Karpas-422 (cell line): ENCODE data around the gene FCER2. TPM values are rescaled to one million over a fixed set of nuclear protein-coding genes. Genes with fewer than 3 reads are reported as not detected.

Experiments used
- DNase-seq: peaks from one replicate; pipeline ENCODE4 v3.0.0-alpha.2; 2015
- H2AFZ ChIP-seq: fragments of 200-600 bp; sonication (generic); 2 replicates; pipeline ENCODE4 v1.6.1; 2014; ENCODE audit warnings: antibody characterized with exemption, low read length, mixed read lengths
- H3K27ac ChIP-seq: fragments of 200-600 bp; sonication (generic); 2 replicates; pipeline ENCODE4 v1.5.1; 2014; ENCODE audit warnings: mild to moderate bottlenecking, low read length, moderate library complexity
- H3K27me3 ChIP-seq: fragments of 200-600 bp; sonication (generic); 2 replicates; pipeline ENCODE4 v1.6.1; 2014; ENCODE audit warnings: low read length, mixed read lengths
- H3K36me3 ChIP-seq: fragments of 200-600 bp; sonication (generic); 2 replicates; pipeline ENCODE4 v1.6.1; 2014; ENCODE audit warnings: low read length, mixed read lengths; ENCODE audit not compliant: insufficient read depth
- H3K4me1 ChIP-seq: fragments of 200-600 bp; sonication (generic); 2 replicates; pipeline ENCODE4 v1.6.1; 2014; ENCODE audit warnings: mild to moderate bottlenecking, low read length, mixed read lengths
- H3K4me2 ChIP-seq: fragments of 200-600 bp; sonication (generic); 2 replicates; pipeline ENCODE4 v1.6.1; 2014; ENCODE audit warnings: low read length, low read depth, mild to moderate bottlenecking; ENCODE audit not compliant: poor library complexity, severe bottlenecking
- H3K4me3 ChIP-seq: fragments of 200-600 bp; sonication (generic); 2 replicates; pipeline ENCODE4 v1.5.1; 2014; ENCODE audit warnings: mild to moderate bottlenecking, antibody characterized with exemption, low read length, mixed read lengths
- H3K79me2 ChIP-seq: fragments of 200-600 bp; sonication (generic); 2 replicates; pipeline ENCODE4 v1.6.1; 2014; ENCODE audit warnings: mild to moderate bottlenecking, low read length, mixed read lengths
- H3K9ac ChIP-seq: fragments of 200-600 bp; sonication (generic); 2 replicates; pipeline ENCODE4 v1.6.0; 2014; ENCODE audit warnings: low read length
- H3K9me2 ChIP-seq: fragments of 200-600 bp; sonication (generic), shearing (Covaris generic); replicated peaks from 2 replicates; pipeline ENCODE4 v1.6.0; 2014; ENCODE audit warnings: mild to moderate bottlenecking, low read length, moderate library complexity; ENCODE audit not compliant: insufficient read depth
- H3K9me3 ChIP-seq: fragments of 300-700, 200-600 bp; sonication (generic); 2 replicates; pipeline ENCODE4 v1.6.1; 2014; ENCODE audit warnings: low read length, mixed read lengths
- H4K20me1 ChIP-seq: fragments of 200-600 bp; sonication (generic); 2 replicates; pipeline ENCODE4 v1.6.1; 2014; ENCODE audit warnings: mild to moderate bottlenecking, antibody characterized with exemption, low read length, low read depth; ENCODE audit not compliant: insufficient read depth
- total RNA-seq: library from RNA; depleted of rRNA; stranded (reverse); fragments of >200 nt; shearing (Covaris generic); gene quantifications from 2 replicates; pipeline ENCODE4 v1.2.3, GENCODE V29; 2014; ENCODE audit warnings: low replicate concordance

The FCER2 gene
- total RNA-seq, 1 experiment from 2014 or later: not detected

- Histone ChIP-seq H3K4me3 (no peak overlapping the region), H2AFZ (no peak overlapping the region), H3K36me3 (no peaks in the 10 kb centered on the region), H4K20me1 (no peaks in the 10 kb centered on the region), H3K79me2 (no peaks in the 10 kb centered on the region), H3K9ac (no peak overlapping the region; the same call in 1 of the 2 replicates), H3K9me2 (no peaks in the 10 kb centered on the region), H3K4me1 (no peaks in the 10 kb centered on the region), H3K27me3 (no peaks in the 10 kb centered on the region), H3K27ac (no peak overlapping the region), H3K4me2 (no peak overlapping the region), H3K9me3 (no peaks in the 10 kb centered on the region)
- DNase-seq: peak; percentile 68
Observed at GRCh38 chr19:7658219-7658686, 43.7 kb downstream of the FCER2 start.

GRCh38 chr19:7657131-7657751 is 44.7 kb downstream of the FCER2 start:
- Histone ChIP-seq H4K20me1 (no peaks in the 10 kb centered on the region), H3K9me2 (no peaks in the 10 kb centered on the region), H2AFZ (no peak overlapping the region), H3K9me3 (no peaks in the 10 kb centered on the region), H3K36me3 (no peaks in the 10 kb centered on the region), H3K4me2 (no peak overlapping the region), H3K79me2 (no peaks in the 10 kb centered on the region), H3K4me1 (peaks cover 2% of the 10 kb centered on the region), H3K4me3 (no peak overlapping the region), H3K9ac (no peak overlapping the region), H3K27ac (no peak overlapping the region), H3K27me3 (no peaks in the 10 kb centered on the region)
- DNase-seq: no peak

- no peak overlapping the region for H3K4me2 ChIP-seq
- no peaks in the 10 kb centered on the region for H4K20me1 ChIP-seq
- H2AFZ ChIP-seq: no peak overlapping the region
- H3K9ac ChIP-seq: no peak overlapping the region
- H3K9me3 ChIP-seq: no peaks in the 10 kb centered on the region
- H3K4me1 ChIP-seq: peaks cover 5% of the 10 kb centered on the region
- H3K4me3 ChIP-seq: no peak overlapping the region
- no peaks in the 10 kb centered on the region for H3K27me3 ChIP-seq
- no peaks in the 10 kb centered on the region for H3K9me2 ChIP-seq
- no peaks in the 10 kb centered on the region for H3K79me2 ChIP-seq
- H3K27ac ChIP-seq: no peak overlapping the region
- H3K36me3 ChIP-seq: no peaks in the 10 kb centered on the region
- no peak for DNase-seq
Observed at GRCh38 chr19:7655581-7655980, 46.4 kb downstream of the FCER2 start.

- Histone ChIP-seq H4K20me1 (no peaks in the 10 kb centered on the region), H3K36me3 (no peaks in the 10 kb centered on the region), H3K79me2 (no peaks in the 10 kb centered on the region), H3K9me2 (no peaks in the 10 kb centered on the region), H3K27ac (no peak overlapping the region), H3K27me3 (no peaks in the 10 kb centered on the region), H3K4me1 (peaks cover 5% of the 10 kb centered on the region), H3K9me3 (no peaks in the 10 kb centered on the region), H2AFZ (no peak overlapping the region), H3K4me3 (no peak overlapping the region), H3K4me2 (no peak overlapping the region), H3K9ac (no peak overlapping the region)
- no peak for DNase-seq
Observed at GRCh38 chr19:7654401-7654800, 47.5 kb downstream of the FCER2 start.

GRCh38 chr19:7652061-7652641 is 49.8 kb downstream of the FCER2 start:
- H2AFZ ChIP-seq: peak overlapping the region; percentile 82
- no peak overlapping the region for H3K27ac ChIP-seq
- no peaks in the 10 kb centered on the region for H3K9me2 ChIP-seq
- no peaks in the 10 kb centered on the region for H3K9me3 ChIP-seq
- peak overlapping the region; percentile 48 for H3K9ac ChIP-seq
- H3K4me2 ChIP-seq: peak overlapping the region; percentile 69
- H3K79me2 ChIP-seq: no peaks in the 10 kb centered on the region
- peaks cover 5% of the 10 kb centered on the region for H3K4me1 ChIP-seq
- no peaks in the 10 kb centered on the region for H3K27me3 ChIP-seq
- peak; percentile 90 for DNase-seq
- H4K20me1 ChIP-seq: no peaks in the 10 kb centered on the region
- H3K4me3 ChIP-seq: peak overlapping the region; percentile 54
- H3K36me3 ChIP-seq: no peaks in the 10 kb centered on the region

- H3K9me2 ChIP-seq: no peaks in the 10 kb centered on the region
- no peak for DNase-seq
Observed at GRCh38 chr19:7650148-7650547, 51.8 kb downstream of the FCER2 start.

GRCh38 chr19:7648265-7649014 is 53.5 kb downstream of the FCER2 start:
- no peak for DNase-seq
- H3K27ac ChIP-seq: no peak overlapping the region
- no peak overlapping the region for H3K4me2 ChIP-seq
- no peak overlapping the region for H3K4me3 ChIP-seq
- no peaks in the 10 kb centered on the region for H3K36me3 ChIP-seq
- H4K20me1 ChIP-seq: no peaks in the 10 kb centered on the region; the same call in 1 of the 2 replicates
- peaks cover 5% of the 10 kb centered on the region for H3K4me1 ChIP-seq
- H3K9me2 ChIP-seq: no peaks in the 10 kb centered on the region
- no peak overlapping the region for H2AFZ ChIP-seq
- H3K9ac ChIP-seq: no peak overlapping the region
- H3K79me2 ChIP-seq: no peaks in the 10 kb centered on the region
- no peaks in the 10 kb centered on the region for H3K27me3 ChIP-seq
- H3K9me3 ChIP-seq: no peaks in the 10 kb centered on the region

More at GRCh38 chr19:7650148-7650547, 51.8 kb downstream of the FCER2 start:
- Histone ChIP-seq H3K79me2 (no peaks in the 10 kb centered on the region), H3K36me3 (no peaks in the 10 kb centered on the region), H3K4me1 (peaks cover 5% of the 10 kb centered on the region), H3K4me3 (no peak overlapping the region), H2AFZ (no peak overlapping the region), H4K20me1 (no peaks in the 10 kb centered on the region), H3K9me3 (no peaks in the 10 kb centered on the region), H3K27ac (no peak overlapping the region), H3K9ac (no peak overlapping the region), H3K4me2 (no peak overlapping the region), H3K27me3 (no peaks in the 10 kb centered on the region)

- Histone ChIP-seq H3K9me3 (no peaks in the 10 kb centered on the region), H2AFZ (no peak overlapping the region), H3K9ac (no peak overlapping the region), H3K27ac (no peak overlapping the region), H3K79me2 (no peaks in the 10 kb centered on the region), H3K4me2 (no peak overlapping the region), H3K27me3 (no peaks in the 10 kb centered on the region), H3K36me3 (no peaks in the 10 kb centered on the region; the same call in 1 of the 2 replicates), H4K20me1 (no peaks in the 10 kb centered on the region; the same call in 1 of the 2 replicates), H3K4me1 (peaks cover 2% of the 10 kb centered on the region), H3K9me2 (no peaks in the 10 kb centered on the region), H3K4me3 (no peak overlapping the region)
- DNase-seq: no peak
Observed at GRCh38 chr19:7647156-7647555, 54.8 kb downstream of the FCER2 start.
